Endothelial cell of umbilical vein (primary cell): ENCODE measurements around the gene TCEANC. TPM values are rescaled to one million over a fixed set of nuclear protein-coding genes. Genes with fewer than 3 reads are reported as not detected.

ENCODE experiments used
- BruUV-seq: library from RNA; stranded (reverse); fragments of 400-500 nt; replicated peaks from 2 replicates; lab custom pipeline; 2021; lab: Mats Ljungman, UMichigan
- CTCF ChIA-PET: fragments of 300-600, 350-600 bp; sonication (Branson Sonifier 250); formaldehyde crosslinking; loops from one replicate; lab custom pipeline; 2021; ENCODE audit warnings: antibody characterized with exemption, inconsistent platforms; lab: Charles Lee
- POLR2A ChIA-PET: fragments of 300-600, 350-600 bp; sonication (Branson Sonifier 250); formaldehyde crosslinking; loops from one replicate; lab custom pipeline; 2021; ENCODE audit warnings: antibody characterized with exemption, inconsistent platforms; lab: Charles Lee
- DNase-seq: peaks from one replicate; pipeline ENCODE4 v3.0.0-alpha.2; 2011; ENCODE audit warnings: low read depth, low spot score
- FAIRE-seq: peaks from 2 replicates; lab custom pipeline; 2011; peaks lifted over from hg19 to GRCh38; lab: Jason Lieb, UNC
- H2AFZ ChIP-seq: 2 replicates; pipeline ENCODE4 v1.6.0; 2012; ENCODE audit warnings: low read depth, low read length, control low read depth, inconsistent platforms
- H3K27ac ChIP-seq: 2 replicates; pipeline ENCODE4 v1.5.1; 2011; ENCODE audit warnings: low read depth, mild to moderate bottlenecking, control low read depth, low read length, moderate library complexity; ENCODE audit not compliant: insufficient read depth
- H3K27me3 ChIP-seq, 2 experiments: 2 replicates each; pipeline versions ENCODE4 v1.6.0 to v1.6.1; 2011; ENCODE audit warnings: low read length in 2 of 2, mixed read lengths in 1 of 2; ENCODE audit not compliant: control insufficient read depth in 2 of 2, insufficient read depth in 2 of 2
- H3K36me3 ChIP-seq, 2 experiments: 2 replicates in 1 of 2; 3 replicates in 1 of 2; pipeline ENCODE4 v1.5.1; 2011; ENCODE audit warnings: low read length in 2 of 2, mild to moderate bottlenecking in 1 of 2, moderate library complexity in 1 of 2; ENCODE audit not compliant: control insufficient read depth in 2 of 2, insufficient read depth in 2 of 2; ENCODE audit errors: extremely low read depth in 1 of 2
- H3K4me1 ChIP-seq: 3 replicates; pipeline ENCODE4 v1.5.1; 2011; ENCODE audit warnings: mild to moderate bottlenecking, low read length; ENCODE audit not compliant: control insufficient read depth, insufficient read depth; ENCODE audit errors: extremely low read depth
- H3K4me2 ChIP-seq: 2 replicates; pipeline ENCODE4 v1.6.1; 2011; ENCODE audit warnings: low read length, control low read depth, mixed read lengths; ENCODE audit not compliant: insufficient read depth
- H3K4me3 ChIP-seq, 3 experiments: fragments of 200-600 bp in 1 of 3; sonication (generic), shearing (Covaris generic) in 1 of 3; replicated peaks in 1 of 3; 2 replicates each; pipeline ENCODE4 v1.5.1; 2011 to 2016; ENCODE audit warnings: control low read depth in 3 of 3, low read length in 3 of 3, mild to moderate bottlenecking in 2 of 3, inconsistent platforms in 1 of 3, low read depth in 1 of 3, moderate library complexity in 1 of 3; ENCODE audit not compliant: insufficient read depth in 1 of 3
- H3K79me2 ChIP-seq: 2 replicates; pipeline ENCODE4 v1.6.0; 2012; ENCODE audit warnings: low read length, inconsistent platforms; ENCODE audit not compliant: control insufficient read depth, insufficient read depth
- H3K9ac ChIP-seq: replicated peaks from 2 replicates; pipeline ENCODE3; 2011; ENCODE audit warnings: low read length, control low read depth; ENCODE audit not compliant: insufficient read depth; ENCODE audit errors: extremely low read depth
- H3K9me1 ChIP-seq: replicated peaks from 3 replicates; pipeline ENCODE4 v1.6.0; 2011; ENCODE audit warnings: mild to moderate bottlenecking, low read length; ENCODE audit not compliant: control insufficient read depth, insufficient read depth; ENCODE audit errors: extremely low read depth
- H3K9me3 ChIP-seq: replicated peaks from 2 replicates; pipeline ENCODE4 v1.5.1; 2012; ENCODE audit warnings: low read length, inconsistent platforms; ENCODE audit not compliant: control insufficient read depth, insufficient read depth
- H4K20me1 ChIP-seq: replicated peaks from 2 replicates; pipeline ENCODE3; 2011; ENCODE audit warnings: mild to moderate bottlenecking, low read length; ENCODE audit not compliant: control insufficient read depth, insufficient read depth; ENCODE audit errors: extremely low read depth
- EZH2 ChIP-seq: IDR thresholded peaks from 2 replicates; pipeline ENCODE4 v1.6.1; 2012; ENCODE audit warnings: borderline replicate concordance, low read depth, mild to moderate bottlenecking, moderate library complexity, low read length, inconsistent platforms; ENCODE audit not compliant: severe bottlenecking
- MAX ChIP-seq: IDR thresholded peaks from 2 replicates; pipeline ENCODE4 v1.6.1; 2011; ENCODE audit not compliant: insufficient read depth, insufficient read length
- dilution Hi-C: fragments of 300-500 bp; cut with MboI; formaldehyde crosslinking; loops from one replicate; pipeline ENCODE4 v1.15.0; 2019; ENCODE audit warnings: low sequenced_read_pairs; ENCODE audit not compliant: extremely low pct_ligation_motif_present
- intact Hi-C: fragments of 100-400 bp; cut with micrococcal nuclease; formaldehyde crosslinking; loops from one replicate; pipeline ENCODE4 v1.10.0; 2022
- polyA plus RNA-seq, 4 experiments: library from polyadenylated mRNA; depleted of rRNA in 3 of 4; stranded (reverse) in 3 of 4; unstranded in 1 of 4; fragments of >200 nt; gene quantifications; 2 replicates each; pipeline versions ENCODE4 v1.2.1 to v1.2.3, GENCODE V29; 2011 to 2012; ENCODE audit warnings: missing spikeins in 1 of 4
- total RNA-seq: library from RNA; stranded (reverse); gene quantifications from 2 replicates; pipeline ENCODE4 v1.2.3, GENCODE V29; 2021
- TF ChIP-seq, protein P1 (sequence below), 2 donors: IDR thresholded peaks; 1 replicate in 1 of 2; 2 replicates in 1 of 2; pipeline ENCODE4 v1.5.1; 2011; ENCODE audit warnings: low read length in 2 of 2, mild to moderate bottlenecking in 2 of 2, moderate library complexity in 2 of 2, control low read depth in 1 of 2, inconsistent platforms in 1 of 2, low read depth in 1 of 2; ENCODE audit not compliant: insufficient read depth in 1 of 2; ENCODE audit errors: extremely low read depth in 1 of 2

The TCEANC gene
- total and polyA plus RNA-seq, 2 donors (not counting 3 experiments of a cell fraction or from before 2014, with no cell fraction given): 0.32 to 0.75 TPM

DNA sequence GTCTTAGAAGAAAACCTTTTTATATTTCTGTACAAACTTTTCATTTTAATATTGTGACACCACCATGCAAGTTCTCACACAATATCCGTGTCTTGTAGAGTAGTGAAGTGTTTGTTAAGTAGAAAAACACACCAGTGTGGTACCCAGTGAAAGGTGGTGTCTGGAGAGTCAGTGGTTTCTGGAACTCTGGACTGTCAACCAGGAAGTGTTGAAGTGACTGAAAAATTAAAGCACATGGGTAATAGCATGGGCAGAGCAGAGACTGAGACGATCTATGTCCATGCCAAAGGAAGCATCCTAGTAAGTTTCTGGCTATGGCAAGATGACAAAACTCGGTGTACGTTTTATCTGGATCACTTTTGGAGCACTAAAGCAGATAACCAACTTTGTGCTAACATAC is 58.2 kb downstream of the TCEANC start:
- no peak for DNase-seq
- Histone ChIP-seq H4K20me1 (no peaks in the 10 kb centered on the region), H3K27me3 (no peaks in the 10 kb centered on the region), H3K27ac (no peak overlapping the region), H3K9me1 (no peaks in the 10 kb centered on the region), H3K79me2 (peaks cover 3% of the 10 kb centered on the region), H3K4me3 (no peak overlapping the region), H3K9me3 (no peaks in the 10 kb centered on the region), H3K36me3 (peaks cover 2% of the 10 kb centered on the region in 2 experiments), H3K4me2 (no peak overlapping the region), H3K9ac (no peak overlapping the region), H3K4me1 (no peaks in the 10 kb centered on the region), H2AFZ (no peak overlapping the region)
- ChIA-PET POLR2A (no interaction called here), CTCF (no interaction called here)
- dilution Hi-C loops: no loop called here
- intact Hi-C loops: no loop called here
- no TSS peak for BruUV-seq
- FAIRE-seq: no peak
- TF ChIP-seq EZH2: no peak
- TF ChIP-seq MAX: no peak
- TF ChIP-seq, protein P1, sequence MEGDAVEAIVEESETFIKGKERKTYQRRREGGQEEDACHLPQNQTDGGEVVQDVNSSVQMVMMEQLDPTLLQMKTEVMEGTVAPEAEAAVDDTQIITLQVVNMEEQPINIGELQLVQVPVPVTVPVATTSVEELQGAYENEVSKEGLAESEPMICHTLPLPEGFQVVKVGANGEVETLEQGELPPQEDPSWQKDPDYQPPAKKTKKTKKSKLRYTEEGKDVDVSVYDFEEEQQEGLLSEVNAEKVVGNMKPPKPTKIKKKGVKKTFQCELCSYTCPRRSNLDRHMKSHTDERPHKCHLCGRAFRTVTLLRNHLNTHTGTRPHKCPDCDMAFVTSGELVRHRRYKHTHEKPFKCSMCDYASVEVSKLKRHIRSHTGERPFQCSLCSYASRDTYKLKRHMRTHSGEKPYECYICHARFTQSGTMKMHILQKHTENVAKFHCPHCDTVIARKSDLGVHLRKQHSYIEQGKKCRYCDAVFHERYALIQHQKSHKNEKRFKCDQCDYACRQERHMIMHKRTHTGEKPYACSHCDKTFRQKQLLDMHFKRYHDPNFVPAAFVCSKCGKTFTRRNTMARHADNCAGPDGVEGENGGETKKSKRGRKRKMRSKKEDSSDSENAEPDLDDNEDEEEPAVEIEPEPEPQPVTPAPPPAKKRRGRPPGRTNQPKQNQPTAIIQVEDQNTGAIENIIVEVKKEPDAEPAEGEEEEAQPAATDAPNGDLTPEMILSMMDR (IDR thresholded peaks at IDR 0.05; ENCODE audit: extremely low read depth in 1 of 2, insufficient read depth in 1 of 2, low read depth in 1 of 2, low read length in 2 of 2): no peak

Other genes starting within 250 kb of the TCEANC start
- not detected in 2 replicates for gene EGFL6, start 83.5 kb upstream of the TCEANC start, total RNA-seq
- gene EGFL6, start 83.5 kb upstream of the TCEANC start, polyA plus RNA-seq: not detected in 2 replicates
- 17.2 and 19.2 TPM in 2 replicates for gene RAB9A, start 36.0 kb downstream of the TCEANC start, total RNA-seq
- gene RAB9A, start 36.0 kb downstream of the TCEANC start, polyA plus RNA-seq: 8.7 and 11.5 TPM in 2 replicates
- 13.0 and 14.1 TPM in 2 replicates for gene TRAPPC2, start 81.5 kb downstream of the TCEANC start, total RNA-seq
- 5.8 and 6.6 TPM in 2 replicates for gene TRAPPC2, start 81.5 kb downstream of the TCEANC start, polyA plus RNA-seq
- 12.0 and 14.4 TPM in 2 replicates for gene OFD1, start 81.6 kb downstream of the TCEANC start, total RNA-seq
- 3.2 and 4.7 TPM in 2 replicates for gene OFD1, start 81.6 kb downstream of the TCEANC start, polyA plus RNA-seq
- not detected in 2 replicates for gene GPM6B, start 164.0 kb downstream of the TCEANC start, total RNA-seq
- gene GPM6B, start 164.0 kb downstream of the TCEANC start, polyA plus RNA-seq: 0.16 and 0.30 TPM in 2 replicates